HepG2 (cell line): ENCODE measurements around the gene IL10RA. TPM values are rescaled to one million over a fixed set of nuclear protein-coding genes. Genes with fewer than 3 reads are reported as not detected.

Source experiments
- HNF1A ChIP-seq, 2 experiments: sonication (generic) in 1 of 2; formaldehyde crosslinking in 1 of 2; IDR thresholded peaks; 2 replicates each; pipeline versions ENCODE4 v1.4.0 to v1.6.1; 2016 to 2020; ENCODE audit warnings: borderline replicate concordance in 1 of 2, low read depth in 1 of 2, mild to moderate bottlenecking in 1 of 2, missing genetic modification reagents in 1 of 2
- STAG1 ChIP-seq: sonication (generic); formaldehyde crosslinking; IDR thresholded peaks from 2 replicates; pipeline ENCODE4 v1.4.0; 2020; ENCODE audit warnings: missing genetic modification reagents
- TFE3 ChIP-seq: IDR thresholded peaks from 2 replicates; pipeline ENCODE4 v1.6.1; 2016
- ZNF557 ChIP-seq: sonication (generic); formaldehyde crosslinking; IDR thresholded peaks from 2 replicates; pipeline ENCODE4 v1.4.0; 2020; ENCODE audit warnings: missing genetic modification reagents
- ZNF570 ChIP-seq: sonication (generic); formaldehyde crosslinking; IDR thresholded peaks from 2 replicates; pipeline ENCODE4 v1.4.0; 2020; ENCODE audit warnings: mild to moderate bottlenecking, missing genetic modification reagents, borderline replicate concordance
- polyA plus RNA-seq, 8 experiments: library from polyadenylated mRNA; depleted of rRNA in 3 of 8; stranded (reverse) in 7 of 8; unstranded in 1 of 8; fragments of >200 nt; fragmentation: Illumina TruSeq in 4 of 8; extraction: Trizol in 4 of 8; gene quantifications; 2 replicates each; pipeline versions ENCODE4 v1.2.1 to v1.2.3, GENCODE V29; 2011 to 2016; ENCODE audit warnings: low read depth in 4 of 8, missing spikeins in 1 of 8, mixed read lengths in 1 of 8; ENCODE audit not compliant: insufficient read depth in 1 of 8
- total RNA-seq, 5 experiments: library from RNA; depleted of rRNA; stranded (reverse); fragments of >200 nt; fragmentation: Illumina TruSeq; extraction: Trizol; gene quantifications; 2 replicates each; pipeline ENCODE4 v1.2.3, GENCODE V29; 2016; ENCODE audit warnings: low read depth in 1 of 5

IL10RA gene
- total and polyA plus RNA-seq, 2 of the 13 experiments (the other 11 are each of a cell fraction or from before 2014, with no cell fraction given) = not detected

GRCh38 chr11:118046051-118046963 is 60.1 kb downstream of the IL10RA start (continued):
- no peak for TF ChIP-seq HNF1A (IDR thresholded peaks at IDR 0.05; ENCODE audit: low read depth)
- no peak for TF ChIP-seq HNF1A (CRISPR knock-in tag; IDR thresholded peaks at IDR 0.05; ENCODE audit: borderline replicate concordance)
- no peak for TF ChIP-seq ZNF557 (CRISPR knock-in tag)
- no peak for TF ChIP-seq STAG1 (CRISPR knock-in tag)
- TF ChIP-seq ZNF570 (CRISPR knock-in tag) = no peak
- no peak for TF ChIP-seq TFE3 (CRISPR knock-in tag)
- TF ChIP-seq, all 625 proteins: peak for 0
